ENCODE measurements around the gene MAGI2.

The MAGI2 gene

GRCh38 chr7:78792006-78792405, 661.5 kb downstream of the MAGI2 start:
- no peak for DNase-seq (ENCODE audit: low spot score)

- DNase-seq (ENCODE audit: low spot score), result no peak
Observed at GRCh38 chr7:78788464-78788863, 665.0 kb downstream of the MAGI2 start.

- no peak for DNase-seq (ENCODE audit: low spot score)
Observed at GRCh38 chr7:78787854-78788253, 665.6 kb downstream of the MAGI2 start.

GRCh38 chr7:78786055-78786454, 667.4 kb downstream of the MAGI2 start:
- DNase-seq (ENCODE audit: low spot score), result no peak

GRCh38 chr7:78783179-78783962, 670.1 kb downstream of the MAGI2 start:
- no peak for DNase-seq (ENCODE audit: low spot score)

GRCh38 chr7:78780560-78780959, 672.9 kb downstream of the MAGI2 start:
- no peak for DNase-seq (ENCODE audit: low spot score)

- DNase-seq (ENCODE audit: low spot score), result no peak
Observed at GRCh38 chr7:78779788-78780187, 673.7 kb downstream of the MAGI2 start.

GRCh38 chr7:78777829-78778228, 675.6 kb downstream of the MAGI2 start:
- DNase-seq (ENCODE audit: low spot score), result no peak

GRCh38 chr7:78770422-78771410, 682.8 kb downstream of the MAGI2 start:
- peak; percentile 58 for DNase-seq (ENCODE audit: low spot score)

GRCh38 chr7:78769481-78770101, 683.9 kb downstream of the MAGI2 start:
- peak; percentile 17 for DNase-seq (ENCODE audit: low spot score)

- DNase-seq (ENCODE audit: low spot score), result no peak
Observed at GRCh38 chr7:78768859-78769258, 684.6 kb downstream of the MAGI2 start.

- no peak for DNase-seq (ENCODE audit: low spot score)
Observed at GRCh38 chr7:78765943-78766729, 687.3 kb downstream of the MAGI2 start.

GRCh38 chr7:78764571-78764970, 688.9 kb downstream of the MAGI2 start:
- DNase-seq (ENCODE audit: low spot score), result no peak

GRCh38 chr7:78762625-78763024, 690.8 kb downstream of the MAGI2 start:
- DNase-seq (ENCODE audit: low spot score), result no peak

- no peak for DNase-seq (ENCODE audit: low spot score)
Observed at GRCh38 chr7:78760620-78761355, 692.7 kb downstream of the MAGI2 start.

- no peak for DNase-seq (ENCODE audit: low spot score)
Observed at GRCh38 chr7:78752554-78752953, 700.9 kb downstream of the MAGI2 start.

GRCh38 chr7:78751253-78751652, 702.2 kb downstream of the MAGI2 start:
- no peak for DNase-seq (ENCODE audit: low spot score)

GRCh38 chr7:78749052-78749746, 704.3 kb downstream of the MAGI2 start:
- no peak for DNase-seq (ENCODE audit: low spot score)

- no peak for DNase-seq (ENCODE audit: low spot score)
Observed at GRCh38 chr7:78747592-78747991, 705.9 kb downstream of the MAGI2 start.

- no peak for DNase-seq (ENCODE audit: low spot score)
Observed at GRCh38 chr7:78746301-78746700, 707.2 kb downstream of the MAGI2 start.
